MM.1S (cell line): ENCODE results near the gene TNNC1.

Experiments used
- DNase-seq: peaks from one replicate; pipeline ENCODE4 v3.0.0-alpha.2; 2015
- H2AFZ ChIP-seq: fragments of 300-600 bp; sonication (generic); 2 replicates; pipeline ENCODE4 v1.6.0; 2016; ENCODE audit warnings: antibody characterized with exemption, low read length
- H3F3A ChIP-seq: fragments of 300-600 bp; sonication (generic); 2 replicates; pipeline ENCODE4 v1.6.1; 2016; ENCODE audit warnings: mild to moderate bottlenecking, antibody characterized with exemption, low read length, moderate library complexity, mixed read lengths; ENCODE audit not compliant: insufficient read depth
- H3K27ac ChIP-seq: fragments of 300-600 bp; sonication (generic); 2 replicates; pipeline ENCODE4 v1.5.1; 2016; ENCODE audit warnings: mild to moderate bottlenecking, low read length
- H3K27me3 ChIP-seq: fragments of 300-600 bp; sonication (generic); replicated peaks from 2 replicates; pipeline ENCODE4 v1.6.0; 2016; ENCODE audit warnings: low read length; ENCODE audit not compliant: insufficient read depth
- H3K36me3 ChIP-seq: fragments of 300-600 bp; sonication (generic); replicated peaks from 2 replicates; pipeline ENCODE4 v1.6.1; 2016; ENCODE audit warnings: mild to moderate bottlenecking, low read length, mixed read lengths; ENCODE audit not compliant: insufficient read depth
- H3K4me1 ChIP-seq: fragments of 300-600 bp; sonication (generic); 2 replicates; pipeline ENCODE4 v1.6.1; 2016; ENCODE audit warnings: low read length, mixed read lengths
- H3K4me2 ChIP-seq: fragments of 300-600 bp; sonication (generic); 2 replicates; pipeline ENCODE4 v1.6.0; 2016; ENCODE audit warnings: low read depth, low read length
- H3K4me3 ChIP-seq: fragments of 300-600 bp; sonication (generic); 2 replicates; pipeline ENCODE4 v1.5.1; 2016; ENCODE audit warnings: low read length, mixed read lengths
- H3K79me2 ChIP-seq: fragments of 300-600 bp; sonication (generic); 2 replicates; pipeline ENCODE4 v1.6.1; 2016; ENCODE audit warnings: mixed run types, low read length, mixed read lengths
- H3K9ac ChIP-seq: fragments of 300-600 bp; sonication (generic); 2 replicates; pipeline ENCODE4 v1.6.1; 2016; ENCODE audit warnings: low read length, mixed read lengths
- H3K9me2 ChIP-seq: fragments of 300-600 bp; sonication (generic); replicated peaks from 2 replicates; pipeline ENCODE4 v1.6.1; 2016; ENCODE audit warnings: mild to moderate bottlenecking, low read length, mixed read lengths; ENCODE audit not compliant: insufficient read depth
- H3K9me3 ChIP-seq: fragments of 300-600 bp; sonication (generic); replicated peaks from 2 replicates; pipeline ENCODE4 v1.6.1; 2016; ENCODE audit warnings: mild to moderate bottlenecking, low read length, mixed read lengths; ENCODE audit not compliant: insufficient read depth
- H4K20me1 ChIP-seq: fragments of 300-600 bp; sonication (generic); 2 replicates; pipeline ENCODE4 v1.6.1; 2016; ENCODE audit warnings: mild to moderate bottlenecking, low read length, moderate library complexity, mixed read lengths; ENCODE audit not compliant: insufficient read depth
- EZH2 ChIP-seq: fragments of 300-600 bp; sonication (generic); optimal IDR thresholded peaks from 2 replicates; pipeline ENCODE3; 2017; ENCODE audit warnings: low read depth, mild to moderate bottlenecking, antibody characterized with exemption, low read length, mixed read lengths
- EZH2phosphoT487 ChIP-seq: fragments of 300-600 bp; sonication (generic); IDR thresholded peaks from 2 replicates; pipeline ENCODE4 v1.6.1; 2018; ENCODE audit warnings: antibody characterized with exemption, low read length
- TF ChIP-seq, protein P1 (sequence below): fragments of 300-600 bp; sonication (generic); IDR thresholded peaks from 2 replicates; pipeline ENCODE4 v1.5.1; 2016; ENCODE audit warnings: antibody characterized with exemption, low read length, mixed read lengths

Gene TNNC1

DNA sequence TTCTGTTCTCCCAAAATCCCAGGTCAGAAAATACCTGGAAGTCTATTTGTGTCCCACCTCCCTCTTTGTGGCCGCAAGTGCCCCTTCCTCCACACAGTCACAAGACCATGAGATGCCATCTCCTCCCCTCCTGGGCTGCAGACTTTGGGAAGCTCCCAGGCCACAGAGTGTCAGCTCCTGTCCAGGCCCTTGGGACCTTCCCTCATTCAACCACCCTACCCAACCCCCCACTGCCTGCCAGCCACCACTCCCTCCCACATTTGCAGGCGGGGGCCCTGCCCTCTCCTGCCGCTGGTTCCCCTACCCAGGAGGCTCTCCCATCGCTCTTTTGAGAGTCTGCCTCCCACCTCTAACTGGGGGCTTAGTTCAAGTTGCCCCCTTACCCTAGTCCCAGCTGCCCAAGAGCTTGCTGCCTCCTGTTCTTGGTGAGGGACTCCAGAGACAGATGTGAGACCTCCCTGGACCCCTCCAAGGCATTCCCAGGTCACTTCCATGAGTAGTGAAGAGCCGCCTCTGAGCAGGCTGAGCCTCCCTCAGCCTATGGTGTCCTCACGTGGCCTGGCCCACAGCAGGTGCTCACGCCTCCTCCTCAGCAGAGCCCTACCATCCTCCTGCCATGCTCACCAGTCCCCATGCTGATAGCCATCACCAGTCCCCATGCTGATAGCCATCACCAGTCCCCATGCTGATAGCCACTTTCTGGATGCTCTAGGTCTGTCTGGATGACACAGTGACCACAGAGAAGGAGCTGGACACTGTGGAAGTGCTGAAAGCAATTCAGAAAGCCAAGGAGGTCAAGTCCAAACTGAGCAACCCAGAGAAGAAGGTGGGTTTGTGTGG is 25.4 kb upstream of the TNNC1 start:
- no peak overlapping the region for H2AFZ ChIP-seq
- H3K9ac ChIP-seq, result no peak overlapping the region
- no peaks in the 10 kb centered on the region for H3F3A ChIP-seq
- no peak for DNase-seq
- H3K4me2 ChIP-seq, result no peak overlapping the region
- no peak overlapping the region for H3K4me3 ChIP-seq
- no peaks in the 10 kb centered on the region for H3K4me1 ChIP-seq
- no peaks in the 10 kb centered on the region for H3K27me3 ChIP-seq
- TF ChIP-seq, protein P1, sequence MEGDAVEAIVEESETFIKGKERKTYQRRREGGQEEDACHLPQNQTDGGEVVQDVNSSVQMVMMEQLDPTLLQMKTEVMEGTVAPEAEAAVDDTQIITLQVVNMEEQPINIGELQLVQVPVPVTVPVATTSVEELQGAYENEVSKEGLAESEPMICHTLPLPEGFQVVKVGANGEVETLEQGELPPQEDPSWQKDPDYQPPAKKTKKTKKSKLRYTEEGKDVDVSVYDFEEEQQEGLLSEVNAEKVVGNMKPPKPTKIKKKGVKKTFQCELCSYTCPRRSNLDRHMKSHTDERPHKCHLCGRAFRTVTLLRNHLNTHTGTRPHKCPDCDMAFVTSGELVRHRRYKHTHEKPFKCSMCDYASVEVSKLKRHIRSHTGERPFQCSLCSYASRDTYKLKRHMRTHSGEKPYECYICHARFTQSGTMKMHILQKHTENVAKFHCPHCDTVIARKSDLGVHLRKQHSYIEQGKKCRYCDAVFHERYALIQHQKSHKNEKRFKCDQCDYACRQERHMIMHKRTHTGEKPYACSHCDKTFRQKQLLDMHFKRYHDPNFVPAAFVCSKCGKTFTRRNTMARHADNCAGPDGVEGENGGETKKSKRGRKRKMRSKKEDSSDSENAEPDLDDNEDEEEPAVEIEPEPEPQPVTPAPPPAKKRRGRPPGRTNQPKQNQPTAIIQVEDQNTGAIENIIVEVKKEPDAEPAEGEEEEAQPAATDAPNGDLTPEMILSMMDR, result no peak
- TF ChIP-seq EZH2phosphoT487 (no peak), EZH2 (no peak)
- no peaks in the 10 kb centered on the region for H3K36me3 ChIP-seq
- no peak overlapping the region for H3K27ac ChIP-seq
- no peaks in the 10 kb centered on the region for H3K79me2 ChIP-seq
- no peaks in the 10 kb centered on the region for H3K9me3 ChIP-seq
- H3K9me2 ChIP-seq, result no peaks in the 10 kb centered on the region
- H4K20me1 ChIP-seq, result no peaks in the 10 kb centered on the region

DNA sequence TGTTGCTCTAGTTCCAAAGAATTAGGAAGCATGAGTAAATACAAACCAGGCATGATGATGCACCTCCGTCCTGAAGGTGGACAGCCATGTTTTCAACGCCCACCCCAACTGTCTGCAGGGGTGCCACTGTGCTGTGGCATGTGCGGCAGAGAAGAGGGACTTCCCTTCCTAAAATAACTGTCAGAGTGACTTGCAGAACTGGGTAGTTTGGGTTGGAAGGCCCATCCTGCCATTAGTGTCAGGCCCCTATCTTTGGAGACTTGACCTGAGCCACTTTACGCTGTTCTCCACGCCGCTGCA is 23.9 kb upstream of the TNNC1 start:
- no peak for TF ChIP-seq EZH2
- TF ChIP-seq, protein P1, result no peak
- Histone ChIP-seq H3K9me2 (no peaks in the 10 kb centered on the region), H3K4me1 (no peaks in the 10 kb centered on the region), H2AFZ (no peak overlapping the region), H3K36me3 (no peaks in the 10 kb centered on the region), H3K9ac (no peak overlapping the region), H3K9me3 (no peaks in the 10 kb centered on the region), H3F3A (no peaks in the 10 kb centered on the region), H4K20me1 (no peaks in the 10 kb centered on the region), H3K27ac (no peak overlapping the region), H3K27me3 (no peaks in the 10 kb centered on the region), H3K4me2 (no peak overlapping the region), H3K79me2 (no peaks in the 10 kb centered on the region), H3K4me3 (no peak overlapping the region)
- no peak for DNase-seq

DNA sequence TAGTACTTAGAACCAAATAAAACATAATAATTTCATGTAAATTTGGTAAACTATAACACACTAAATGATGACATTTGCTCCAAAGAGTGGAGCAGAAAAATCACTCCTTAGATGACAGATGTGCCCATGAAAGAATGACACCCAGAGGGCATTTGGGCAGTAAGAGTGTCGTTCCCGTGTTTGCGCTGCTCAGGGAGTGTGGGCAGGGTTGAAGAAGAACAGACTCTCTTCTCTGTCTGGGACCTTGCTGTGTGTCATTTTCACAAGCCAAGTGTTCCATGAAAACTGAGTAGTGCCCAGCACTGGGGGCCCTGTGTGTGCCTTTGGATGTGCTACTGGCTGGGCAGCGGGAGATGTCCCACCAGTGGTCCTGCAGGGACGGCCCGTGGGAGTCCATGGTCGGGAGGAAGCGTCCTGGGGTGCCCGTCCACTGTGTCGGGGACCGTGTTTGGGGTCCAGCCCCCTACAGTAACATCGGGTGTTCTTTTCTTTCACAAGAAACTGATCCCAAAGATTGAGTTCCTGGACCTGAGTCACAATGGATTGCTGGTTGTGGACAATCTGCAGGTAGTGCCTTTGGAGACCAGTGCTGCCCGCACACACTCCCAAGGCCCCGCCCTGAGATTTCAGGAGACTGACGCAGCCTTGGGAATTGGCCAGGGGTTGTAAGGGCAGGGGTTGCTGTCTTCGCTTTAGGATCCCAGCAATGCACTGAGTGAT is 23.4 kb upstream of the TNNC1 start:
- DNase-seq, result no peak
- Histone ChIP-seq H3K4me1 (no peaks in the 10 kb centered on the region), H3K4me3 (no peak overlapping the region), H3K36me3 (no peaks in the 10 kb centered on the region), H3K27ac (no peak overlapping the region), H3K79me2 (no peaks in the 10 kb centered on the region), H3K4me2 (no peak overlapping the region), H3F3A (no peaks in the 10 kb centered on the region), H3K9me3 (no peaks in the 10 kb centered on the region), H2AFZ (no peak overlapping the region), H3K27me3 (no peaks in the 10 kb centered on the region), H3K9me2 (no peaks in the 10 kb centered on the region), H4K20me1 (no peaks in the 10 kb centered on the region), H3K9ac (no peak overlapping the region)
- TF ChIP-seq EZH2phosphoT487 (no peak), EZH2 (no peak)
- TF ChIP-seq, protein P1, result no peak
